ENCODE data around the gene VDR. TPM values are rescaled to one million over a fixed set of nuclear protein-coding genes. Genes with fewer than 3 reads are reported as not detected.

VDR gene
- total RNA-seq, 4 donors from 2014 or later = 62.3 to 191 (median 117) TPM

DNA sequence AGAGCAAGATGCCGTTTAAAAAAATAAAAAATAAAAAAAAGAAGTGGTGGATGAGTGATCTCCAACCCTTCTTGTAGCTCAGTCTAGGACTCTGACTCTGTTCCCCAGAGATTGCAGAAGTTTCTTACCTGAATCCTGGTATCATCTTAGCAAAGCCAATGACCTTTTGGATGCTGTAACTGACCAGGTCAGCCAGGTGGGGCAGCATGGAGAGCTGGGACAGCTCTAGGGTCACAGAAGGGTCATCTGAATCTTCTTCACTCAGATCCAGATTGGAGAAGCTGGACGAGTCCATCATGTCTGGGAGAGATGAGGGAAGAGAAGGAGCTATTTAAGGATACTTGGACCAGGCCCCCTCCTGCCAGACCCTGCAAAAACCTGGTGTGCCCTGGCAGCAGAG lies 49.3 kb downstream of the VDR start:
- 79 to 100% methylated on average over 1 to 2 of the region's 2 CpGs for WGBS, 2 donors (ENCODE audit: low coverage in 1 of 2)

DNA sequence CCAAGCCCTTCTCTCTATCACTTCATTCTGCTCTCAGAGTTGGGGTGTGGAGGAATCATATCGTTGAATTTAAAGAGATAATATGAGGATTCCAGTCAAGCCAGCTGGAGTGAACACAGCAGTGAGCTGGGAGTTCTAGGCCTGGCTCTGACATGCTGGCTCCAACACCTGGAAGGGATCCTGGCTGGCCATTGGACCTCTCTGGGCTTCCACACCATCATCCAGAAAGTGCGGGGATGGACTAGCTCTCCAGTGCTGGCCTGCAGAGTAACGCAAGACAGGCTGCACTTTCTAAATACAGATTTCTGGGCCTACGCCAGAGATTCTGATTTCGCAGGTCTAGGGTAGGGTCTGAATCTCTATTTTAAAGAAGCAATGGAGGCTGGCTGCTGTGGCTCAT lies 50.3 kb downstream of the VDR start:
- Histone ChIP-seq H3K4me3 (no peak overlapping the region), H3K9me3 (no peaks in the 10 kb centered on the region), H3K27me3 (no peaks in the 10 kb centered on the region), H3K4me1 (no peaks in the 10 kb centered on the region), H3K27ac (no peak overlapping the region), H3K36me3 (peaks cover 0 to 25% (median 10%) of the 10 kb centered on the region in 4 donors)
- WGBS, 2 donors (ENCODE audit: low coverage in 1 of 2) = 95% methylated on average over 5 of the region's 5 CpGs; no CpG with 5 or more reads in 1 of the 2 donors
- no peak for DNase-seq
- intact Hi-C loops (cut with DNase I; ENCODE audit: low total_unique reads) = no loop called here
- TF ChIP-seq, protein P1, sequence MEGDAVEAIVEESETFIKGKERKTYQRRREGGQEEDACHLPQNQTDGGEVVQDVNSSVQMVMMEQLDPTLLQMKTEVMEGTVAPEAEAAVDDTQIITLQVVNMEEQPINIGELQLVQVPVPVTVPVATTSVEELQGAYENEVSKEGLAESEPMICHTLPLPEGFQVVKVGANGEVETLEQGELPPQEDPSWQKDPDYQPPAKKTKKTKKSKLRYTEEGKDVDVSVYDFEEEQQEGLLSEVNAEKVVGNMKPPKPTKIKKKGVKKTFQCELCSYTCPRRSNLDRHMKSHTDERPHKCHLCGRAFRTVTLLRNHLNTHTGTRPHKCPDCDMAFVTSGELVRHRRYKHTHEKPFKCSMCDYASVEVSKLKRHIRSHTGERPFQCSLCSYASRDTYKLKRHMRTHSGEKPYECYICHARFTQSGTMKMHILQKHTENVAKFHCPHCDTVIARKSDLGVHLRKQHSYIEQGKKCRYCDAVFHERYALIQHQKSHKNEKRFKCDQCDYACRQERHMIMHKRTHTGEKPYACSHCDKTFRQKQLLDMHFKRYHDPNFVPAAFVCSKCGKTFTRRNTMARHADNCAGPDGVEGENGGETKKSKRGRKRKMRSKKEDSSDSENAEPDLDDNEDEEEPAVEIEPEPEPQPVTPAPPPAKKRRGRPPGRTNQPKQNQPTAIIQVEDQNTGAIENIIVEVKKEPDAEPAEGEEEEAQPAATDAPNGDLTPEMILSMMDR (IDR thresholded peaks at IDR 0.05) = no peak
- no peak for TF ChIP-seq POLR2AphosphoS5 (IDR thresholded peaks at IDR 0.05)
- TF ChIP-seq EP300 (IDR thresholded peaks at IDR 0.05; ENCODE audit: low read depth) = no peak
- no peak for TF ChIP-seq POLR2A (IDR thresholded peaks at IDR 0.05)
- in situ Hi-C loops (cut with MboI; ENCODE audit: low pct_ligation_motif_present in 1 of 4, low pct_unique_long_range_greater_than_20kb in 1 of 4, low sequenced_read_pairs in 3 of 4) = loop anchor here in 1 of 4 donors (25.0 kb wide), 1 partner anchor 308 kb away; the partner anchor contains the start of gene ASB8

More for the DNA sequence above, 49.3 kb downstream of the VDR start:
- no peaks in the 10 kb centered on the region for H3K4me1 ChIP-seq
- no peak for DNase-seq
- H3K4me3 ChIP-seq = no peak overlapping the region
- no peak overlapping the region for H3K27ac ChIP-seq
- no peaks in the 10 kb centered on the region for H3K27me3 ChIP-seq
- no peaks in the 10 kb centered on the region for H3K9me3 ChIP-seq
- H3K36me3 ChIP-seq = peaks cover 0 to 25% (median 10%) of the 10 kb centered on the region in 4 donors
- in situ Hi-C loops (cut with MboI; ENCODE audit: low pct_ligation_motif_present in 1 of 4, low pct_unique_long_range_greater_than_20kb in 1 of 4, low sequenced_read_pairs in 3 of 4) = loop anchor here in 1 of 4 donors (25.0 kb wide), 1 partner anchor 307 kb away; the partner anchor contains the start of gene ASB8
- TF ChIP-seq POLR2AphosphoS5 (IDR thresholded peaks at IDR 0.05) (no peak), POLR2A (IDR thresholded peaks at IDR 0.05) (no peak), EP300 (IDR thresholded peaks at IDR 0.05; ENCODE audit: low read depth) (no peak)
- TF ChIP-seq, protein P1 (IDR thresholded peaks at IDR 0.05) = no peak
- intact Hi-C loops (cut with DNase I; ENCODE audit: low total_unique reads) = no loop called here

DNA sequence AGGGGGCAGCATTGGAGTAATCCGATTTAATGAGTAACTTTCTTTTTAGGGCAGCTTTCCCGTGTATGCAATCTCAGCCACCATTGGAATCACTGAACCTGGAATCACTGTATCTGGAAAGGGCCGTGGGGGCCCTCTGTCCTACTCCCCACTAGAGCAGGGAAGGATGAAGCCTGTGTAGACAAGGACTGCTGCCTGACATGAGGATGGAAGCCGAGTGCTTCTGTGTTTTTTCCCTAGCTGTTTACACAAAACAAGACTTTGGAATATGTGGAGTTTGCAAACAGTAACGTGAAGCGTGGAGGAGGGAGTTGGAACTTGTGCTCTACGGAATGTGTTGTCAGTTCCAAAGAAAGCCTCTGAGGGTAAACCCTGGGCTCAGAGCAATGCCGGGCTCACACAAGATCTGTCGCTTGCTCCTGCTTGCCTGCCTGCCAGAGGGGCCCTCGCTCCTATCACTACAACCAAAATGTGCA lies 52.7 kb downstream of the VDR start:
- 60 to 71% methylated on average over 1 to 10 of the region's 10 CpGs for WGBS, 2 donors (ENCODE audit: low coverage in 1 of 2)
- TF ChIP-seq POLR2AphosphoS5 (IDR thresholded peaks at IDR 0.05) (no peak), POLR2A (IDR thresholded peaks at IDR 0.05) (no peak), EP300 (IDR thresholded peaks at IDR 0.05; ENCODE audit: low read depth) (no peak)
- TF ChIP-seq, protein P1 (IDR thresholded peaks at IDR 0.05) = no peak
- Histone ChIP-seq H3K9me3 (no peaks in the 10 kb centered on the region), H3K4me1 (no peaks in the 10 kb centered on the region), H3K36me3 (peaks cover 0 to 25% (median 10%) of the 10 kb centered on the region in 4 donors), H3K4me3 (no peak overlapping the region), H3K27ac (no peak overlapping the region), H3K27me3 (no peaks in the 10 kb centered on the region)
- DNase-seq = no peak
- in situ Hi-C loops (cut with MboI; ENCODE audit: low pct_ligation_motif_present in 1 of 4, low pct_unique_long_range_greater_than_20kb in 1 of 4, low sequenced_read_pairs in 3 of 4) = loop anchor here in 1 of 4 donors (25.0 kb wide), 1 partner anchor 310 kb away; the partner anchor contains the start of gene ASB8
- intact Hi-C loops (cut with DNase I; ENCODE audit: low total_unique reads) = no loop called here

DNA sequence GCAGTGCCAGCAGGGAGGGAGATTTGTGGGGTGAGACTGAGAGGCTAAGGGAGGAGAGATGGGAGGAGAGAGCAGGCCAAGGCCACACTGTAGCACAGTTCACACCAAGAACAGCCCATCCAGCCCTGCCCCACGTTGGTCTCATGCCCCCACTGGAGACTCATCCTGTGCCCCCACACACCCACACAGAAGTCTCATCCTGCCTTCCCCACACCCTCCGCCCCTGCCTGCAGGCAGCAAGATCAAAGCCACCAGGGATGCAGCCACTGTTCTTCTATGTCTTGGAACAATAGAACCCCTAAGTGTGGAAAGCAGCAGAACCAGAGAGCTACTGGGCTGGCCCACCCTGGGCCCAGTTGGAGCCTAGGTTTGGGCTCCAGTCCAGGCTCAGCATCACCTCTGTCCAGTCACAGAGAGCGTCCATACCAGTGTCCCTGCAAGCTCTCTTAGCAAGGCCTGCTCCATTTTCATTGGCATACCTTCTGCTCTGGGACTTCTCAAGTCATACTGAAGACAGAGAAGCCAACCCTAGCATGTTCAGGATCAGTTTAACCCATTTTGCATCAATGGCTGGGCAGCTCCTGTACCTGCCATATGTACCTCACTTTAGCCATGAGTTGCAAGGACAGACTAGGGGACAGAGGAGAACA lies 53.4 kb downstream of the VDR start:
- H3K27me3 ChIP-seq = no peaks in the 10 kb centered on the region
- intact Hi-C loops (cut with DNase I; ENCODE audit: low total_unique reads) (no loop called here), in situ Hi-C loops (cut with MboI; ENCODE audit: low pct_ligation_motif_present in 1 of 4, low pct_unique_long_range_greater_than_20kb in 1 of 4, low sequenced_read_pairs in 3 of 4) (loop anchor here in 1 of 4 donors (25.0 kb wide), 1 partner anchor 311 kb away; the partner anchor contains the start of gene ASB8)
- 79% methylated on average over 3 of the region's 3 CpGs; no CpG with 5 or more reads in 1 of the 2 donors for WGBS, 2 donors (ENCODE audit: low coverage in 1 of 2)
- DNase-seq = no peak
- peaks cover 0 to 25% (median 10%) of the 10 kb centered on the region in 4 donors for H3K36me3 ChIP-seq
- H3K4me3 ChIP-seq = no peak overlapping the region
- H3K4me1 ChIP-seq = no peaks in the 10 kb centered on the region
- H3K27ac ChIP-seq = no peak overlapping the region
- no peaks in the 10 kb centered on the region for H3K9me3 ChIP-seq
- TF ChIP-seq EP300 (IDR thresholded peaks at IDR 0.05; ENCODE audit: low read depth) (no peak), POLR2A (IDR thresholded peaks at IDR 0.05) (no peak), POLR2AphosphoS5 (IDR thresholded peaks at IDR 0.05) (no peak)
- TF ChIP-seq, protein P1 (IDR thresholded peaks at IDR 0.05) = no peak

Measured in transverse colon (tissue), 4 donors.